GM18858 (cell line): ENCODE measurements around the gene PCSK1.

ENCODE experiments used
- ATAC-seq: cut with Tn5 transposase; IDR thresholded peaks from one replicate; pipeline ENCODE4 v1.9.1; 2021; ENCODE audit not compliant: unreplicated experiment

Gene PCSK1

DNA sequence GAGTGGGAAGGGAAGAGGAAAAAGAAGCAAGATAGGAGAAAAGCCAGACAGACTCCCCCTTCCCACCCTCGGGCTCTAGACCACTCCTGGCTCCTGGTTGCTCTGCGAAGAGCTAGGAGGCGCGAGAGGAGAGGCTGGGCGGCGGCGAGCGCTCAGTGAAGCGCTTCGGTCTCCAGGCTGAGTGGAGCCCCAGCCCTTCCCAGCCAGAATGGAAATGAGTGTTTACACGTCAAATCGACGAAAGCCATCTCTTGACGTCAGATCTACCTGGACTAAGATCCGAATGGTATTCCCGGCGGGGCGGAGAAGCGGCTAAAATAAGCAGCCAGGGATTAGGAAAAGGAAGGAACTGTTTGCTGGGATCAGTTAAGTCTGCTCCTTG lies at the start of gene PCSK1:
TSS of gene PCSK1 (minus strand) at position 183 of the 382 bp plus-strand sequence. CDS start 206 bp downstream, outside the sequence.
- ATAC-seq: peak; percentile 25

DNA sequence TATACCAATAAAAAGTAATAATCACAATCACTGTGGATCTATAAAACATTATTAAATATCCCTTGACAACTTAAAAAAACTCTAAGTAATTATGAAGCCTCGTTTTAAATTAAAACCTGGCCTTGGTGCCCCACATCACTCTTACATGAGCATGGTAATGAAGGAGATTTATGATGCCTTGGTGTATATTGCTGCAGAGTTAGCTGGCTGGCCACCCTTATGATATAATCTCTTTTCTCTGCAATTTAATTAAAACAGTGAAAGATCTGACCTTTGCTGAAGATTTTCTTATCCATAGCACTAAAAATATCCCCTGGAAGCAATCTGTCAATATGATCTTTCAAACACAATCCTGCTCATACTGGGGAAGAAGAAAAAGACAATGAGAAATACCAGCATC lies 48.8 kb upstream of the PCSK1 start:
- ATAC-seq: no peak

DNA sequence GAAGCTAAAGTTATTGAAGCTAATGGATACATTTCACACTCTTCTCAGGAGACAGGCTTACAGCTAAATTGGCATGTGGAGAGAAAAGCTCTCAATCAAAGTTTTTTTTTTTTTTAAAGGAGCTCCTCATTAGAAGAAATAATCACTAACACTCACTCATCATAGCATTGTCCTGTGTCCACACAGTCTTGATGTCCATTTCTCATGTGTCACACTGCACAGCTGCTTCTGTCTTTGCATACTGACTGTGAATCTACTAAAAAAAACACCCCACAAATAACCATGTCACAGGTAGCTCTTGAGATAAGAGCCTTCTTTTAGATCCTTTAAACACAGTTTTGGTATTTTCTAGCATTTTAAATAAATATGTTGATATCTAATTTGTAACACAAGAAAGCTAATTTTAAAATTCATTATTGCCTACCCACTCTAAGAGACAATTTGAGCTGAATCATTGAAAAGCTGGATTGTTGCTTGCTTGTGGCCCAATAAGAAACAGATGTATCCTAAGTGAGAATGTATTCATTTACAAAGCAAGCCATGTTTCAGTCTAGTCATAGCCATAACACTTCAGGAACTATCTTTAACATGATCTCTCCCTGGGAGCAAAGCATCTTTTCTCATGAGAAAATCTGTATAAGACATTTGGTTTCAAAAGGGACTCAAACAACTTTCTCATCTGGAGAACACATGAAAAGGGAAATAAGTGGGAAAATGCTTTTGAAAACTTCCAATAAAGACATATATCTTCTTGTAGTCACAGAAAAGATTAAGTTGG lies 48.1 kb upstream of the PCSK1 start:
- no peak for ATAC-seq

DNA sequence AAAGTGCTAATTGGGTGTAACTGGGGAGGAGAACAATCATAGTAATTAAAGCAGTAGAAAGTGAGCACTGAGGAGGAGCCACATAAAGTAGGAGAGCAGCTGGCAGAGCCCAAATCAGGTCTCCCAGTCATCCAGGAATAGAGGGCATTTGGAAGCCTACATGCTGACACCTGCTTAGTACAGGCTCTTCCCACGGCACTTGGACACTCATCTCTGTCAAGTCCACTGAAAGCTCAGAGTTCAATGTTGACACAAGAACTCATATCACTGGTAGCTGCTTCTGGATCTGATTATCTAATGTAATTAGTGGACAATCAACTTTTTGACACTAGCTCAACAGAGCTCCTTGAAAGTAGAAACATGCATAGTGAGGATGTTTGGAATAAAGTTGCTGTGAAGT lies 45.9 kb upstream of the PCSK1 start:
- no peak for ATAC-seq

DNA sequence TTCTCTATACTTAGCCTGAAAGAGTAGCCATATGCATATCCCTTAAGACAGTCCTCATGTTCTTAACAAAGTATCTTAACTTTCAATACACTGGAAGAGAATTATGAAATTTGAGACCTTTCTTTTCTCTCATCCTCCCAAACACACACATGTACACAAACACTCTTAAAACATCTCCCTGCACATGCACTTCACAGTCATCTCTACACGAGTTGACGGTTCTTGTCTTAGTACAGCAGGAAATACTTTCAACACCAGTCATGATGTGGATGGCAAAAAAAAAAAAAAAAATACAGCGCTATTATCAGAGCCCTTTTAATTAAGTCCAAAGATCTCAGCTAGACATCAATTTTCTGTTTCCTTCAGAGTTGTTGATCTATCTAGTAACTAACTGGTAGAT lies 43.6 kb upstream of the PCSK1 start:
- no peak for ATAC-seq

DNA sequence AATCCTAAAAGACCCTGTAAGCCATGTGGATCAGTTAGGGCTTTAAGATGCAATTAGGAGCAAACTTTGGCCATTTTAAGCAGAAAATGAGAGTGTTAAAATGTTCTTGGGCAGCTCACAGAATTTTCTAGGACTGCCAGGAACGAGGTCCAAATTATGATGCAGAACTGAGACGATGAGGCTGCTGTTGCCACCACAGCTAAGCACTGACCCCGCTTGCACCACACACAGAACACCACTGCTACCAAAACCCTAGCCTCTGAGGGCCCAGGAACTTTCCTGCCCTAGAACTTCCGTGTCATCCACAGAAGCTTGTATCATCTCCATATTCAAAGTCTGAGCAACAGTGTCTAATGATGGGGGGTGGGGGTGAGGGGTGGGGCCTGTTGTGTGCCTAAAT lies 41.0 kb upstream of the PCSK1 start:
- ATAC-seq: no peak

DNA sequence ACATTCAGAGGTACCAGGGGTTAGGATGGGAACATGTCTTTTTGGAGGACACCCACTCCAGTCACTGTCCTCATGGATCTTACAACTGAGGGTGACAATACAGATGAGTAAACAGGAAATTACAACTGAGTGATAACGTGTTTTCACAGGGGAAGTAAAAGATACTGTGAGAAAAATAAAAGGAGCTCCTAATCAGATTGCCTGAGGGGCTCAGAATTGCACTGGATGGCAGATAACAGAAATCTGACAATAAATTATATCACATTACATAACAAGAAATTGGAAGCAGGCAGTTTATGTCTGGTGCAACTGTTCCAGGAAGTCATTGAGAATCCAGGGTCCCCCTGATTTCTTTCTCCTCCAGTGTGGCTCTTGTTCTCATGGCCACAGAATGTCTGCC lies 40.1 kb upstream of the PCSK1 start:
- no peak for ATAC-seq

DNA sequence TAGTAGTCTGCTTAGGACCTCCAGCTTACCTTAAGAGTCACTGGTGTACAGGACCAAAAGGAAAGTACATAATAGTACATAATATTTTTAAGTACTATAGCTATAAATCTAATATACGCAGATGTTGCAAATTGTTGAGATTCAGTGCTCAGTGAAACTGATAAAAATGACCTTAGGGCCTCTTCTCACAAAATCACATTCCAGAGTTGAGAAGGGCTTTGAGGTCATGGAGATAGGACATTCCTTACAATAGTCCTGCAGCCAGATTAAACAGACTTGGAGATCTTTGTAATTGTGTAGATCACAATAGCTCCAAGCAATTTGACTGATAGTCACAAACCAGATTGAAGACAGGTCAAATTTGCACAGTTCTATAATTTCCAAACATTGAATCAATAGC lies 37.7 kb upstream of the PCSK1 start:
- ATAC-seq: no peak

DNA sequence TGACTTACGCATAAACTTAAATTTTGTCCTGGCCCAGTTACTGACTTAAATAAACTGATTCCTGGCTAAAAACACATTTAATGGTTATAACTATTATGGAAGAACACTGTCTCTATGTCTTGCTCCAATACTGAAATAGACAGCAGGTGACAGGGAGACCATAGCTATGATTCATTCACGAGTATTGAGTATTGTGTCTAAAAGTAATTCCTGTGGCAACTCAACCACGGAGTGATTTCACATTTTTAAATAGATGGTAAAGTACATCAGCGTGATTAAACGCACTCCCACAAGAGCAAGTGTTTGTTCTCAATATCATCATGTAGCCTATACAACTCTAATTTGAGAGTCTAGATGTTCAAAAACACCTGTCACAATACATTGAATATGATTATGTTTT lies 35.9 kb upstream of the PCSK1 start:
- no peak for ATAC-seq

DNA sequence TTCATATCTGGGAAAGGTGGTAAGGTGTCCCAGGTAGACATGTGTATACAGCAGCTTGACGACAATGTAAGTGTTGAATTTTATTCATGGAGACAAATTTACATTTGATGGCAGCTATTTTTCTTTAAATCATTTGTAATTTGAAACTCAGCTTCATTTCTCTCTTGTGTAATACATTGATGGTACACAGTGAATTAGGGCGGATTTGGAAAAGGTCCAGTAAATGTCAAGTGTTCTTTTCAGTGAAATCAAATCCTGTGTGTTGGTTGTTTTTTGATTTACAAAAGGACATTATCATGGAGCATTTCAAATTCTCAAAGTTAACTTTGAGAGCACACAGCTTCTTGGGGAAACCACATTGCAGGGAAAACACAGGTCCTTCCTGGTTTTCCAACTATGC lies 30.0 kb upstream of the PCSK1 start:
- no peak for ATAC-seq

DNA sequence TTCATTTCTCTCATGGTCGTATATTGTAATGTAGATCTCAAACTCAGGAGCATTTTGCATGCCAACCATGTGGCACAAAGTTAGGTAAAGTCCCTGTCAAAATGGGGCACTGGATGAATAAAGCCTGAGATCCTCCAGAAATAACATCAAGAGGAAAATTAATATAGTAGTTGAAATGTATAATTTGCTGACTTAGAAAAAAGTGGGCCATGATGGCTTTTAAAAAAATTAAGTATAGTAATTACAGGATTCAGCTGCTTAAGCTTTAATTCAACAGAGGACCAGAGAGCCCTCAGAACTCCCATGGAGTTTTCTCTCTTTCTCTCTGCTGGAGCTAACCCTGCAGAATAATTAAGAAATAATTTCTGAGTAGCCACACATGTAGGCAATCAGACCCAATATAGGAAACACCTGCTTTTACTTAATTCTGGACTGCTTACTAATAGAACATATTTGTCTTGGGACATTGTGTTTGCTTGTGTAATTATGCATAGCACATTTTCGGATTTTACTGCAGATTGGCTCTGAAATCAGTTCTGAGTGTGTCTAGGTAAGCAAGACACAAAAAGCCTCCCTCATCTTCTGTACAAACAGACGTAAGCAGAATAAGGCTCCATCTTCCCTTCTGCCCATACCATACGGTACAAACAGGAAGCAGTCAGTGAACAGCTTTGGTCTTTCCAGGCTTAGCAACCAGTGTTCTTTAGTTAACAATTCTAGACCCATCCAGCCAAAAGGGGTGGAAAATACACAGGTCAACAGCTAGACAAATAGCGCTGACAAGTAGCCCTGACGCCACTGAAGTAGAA lies 26.5 kb upstream of the PCSK1 start:
- ATAC-seq: no peak

DNA sequence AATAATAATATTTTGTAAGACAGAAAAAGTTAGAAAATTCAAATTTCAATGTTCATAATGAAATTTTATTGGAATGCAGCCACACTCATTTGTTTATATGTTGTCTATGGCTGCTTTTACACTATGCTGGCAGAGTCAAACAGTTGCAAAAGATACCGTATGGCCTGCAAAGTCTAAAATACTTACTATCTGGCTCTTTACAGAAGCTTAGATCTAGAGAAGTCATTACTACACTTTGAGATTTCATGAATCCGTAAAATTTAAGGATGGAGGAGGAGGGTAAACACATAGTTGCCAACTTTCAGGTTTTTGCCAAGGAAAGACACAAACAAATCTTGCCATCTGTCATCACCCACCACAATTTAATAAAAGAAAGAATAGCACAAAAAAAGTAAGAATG lies 25.1 kb upstream of the PCSK1 start:
- ATAC-seq: no peak

DNA sequence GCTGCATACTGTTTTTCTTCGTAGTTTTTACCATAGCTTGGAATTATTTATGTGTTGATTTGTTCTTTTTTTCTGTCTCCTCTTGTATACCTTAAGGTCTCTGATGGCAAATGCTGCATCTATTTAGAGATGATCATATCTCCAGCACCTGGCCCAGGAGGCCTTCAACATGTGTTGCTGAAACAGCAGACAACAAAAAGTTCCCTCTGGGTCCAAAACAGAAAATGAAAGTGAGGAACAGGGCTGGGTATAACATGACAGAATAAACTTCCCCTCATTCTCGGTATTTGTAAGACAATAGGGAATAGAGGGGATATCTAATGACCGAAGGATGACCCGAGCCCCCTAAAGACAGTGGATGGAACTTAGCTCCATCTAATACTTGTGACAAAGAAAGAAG lies 22.7 kb upstream of the PCSK1 start:
- ATAC-seq: no peak

DNA sequence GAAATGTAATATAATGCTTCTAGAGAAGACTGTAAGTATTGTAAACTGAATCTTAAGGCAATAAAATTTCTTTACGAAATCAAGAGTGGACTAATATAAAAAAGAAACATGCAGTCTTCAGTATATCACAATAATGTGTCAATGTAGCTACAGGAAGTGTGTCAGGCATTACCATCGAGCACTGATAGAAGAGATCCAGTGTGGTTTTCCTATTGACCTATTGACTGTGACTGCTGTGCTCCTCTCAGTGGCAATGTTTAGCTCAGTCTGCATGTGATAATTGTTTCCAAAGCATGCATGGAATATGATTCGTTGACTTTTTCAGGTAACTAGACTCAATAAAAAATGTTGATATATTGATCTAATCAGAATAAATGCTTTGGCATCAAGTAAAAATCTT lies 20.3 kb upstream of the PCSK1 start:
- ATAC-seq: no peak

DNA sequence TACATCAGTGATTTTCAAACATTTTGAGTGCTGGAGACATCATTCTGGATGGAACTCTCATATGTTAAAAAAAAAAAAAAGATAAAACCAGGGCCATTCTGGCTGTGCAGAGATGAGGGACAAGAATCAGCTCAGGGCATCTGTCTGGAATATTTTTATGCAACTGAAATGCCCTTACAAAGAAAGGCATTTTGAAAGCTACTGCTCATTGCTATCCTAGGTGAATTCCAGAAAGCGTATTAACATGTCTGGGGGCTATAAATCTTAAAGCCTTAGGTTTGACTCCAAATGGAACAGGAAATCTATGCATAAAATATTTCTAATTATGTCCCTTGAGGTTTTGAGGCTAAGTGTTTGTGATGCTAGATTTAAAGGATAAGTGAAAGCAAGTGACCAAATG lies 14.9 kb upstream of the PCSK1 start:
- ATAC-seq: no peak

DNA sequence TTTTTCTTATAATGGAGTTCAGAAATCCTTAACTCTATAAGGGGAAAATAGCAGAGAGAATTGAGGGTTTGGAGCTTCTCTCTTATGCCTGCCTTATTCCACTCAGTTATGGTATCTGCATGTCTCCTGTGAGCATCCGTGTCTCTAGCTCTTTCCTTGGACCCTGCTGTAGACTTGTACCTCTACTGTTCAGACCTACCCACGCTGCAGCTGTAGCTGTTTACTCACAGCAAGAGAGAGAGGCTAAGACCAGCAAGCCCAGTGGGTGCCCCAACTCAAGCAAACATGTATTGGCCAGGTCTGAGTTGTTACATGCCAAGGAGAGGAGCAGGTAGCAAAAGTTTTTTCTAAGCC lies 7.1 kb upstream of the PCSK1 start:
- ATAC-seq: peak; percentile 19

DNA sequence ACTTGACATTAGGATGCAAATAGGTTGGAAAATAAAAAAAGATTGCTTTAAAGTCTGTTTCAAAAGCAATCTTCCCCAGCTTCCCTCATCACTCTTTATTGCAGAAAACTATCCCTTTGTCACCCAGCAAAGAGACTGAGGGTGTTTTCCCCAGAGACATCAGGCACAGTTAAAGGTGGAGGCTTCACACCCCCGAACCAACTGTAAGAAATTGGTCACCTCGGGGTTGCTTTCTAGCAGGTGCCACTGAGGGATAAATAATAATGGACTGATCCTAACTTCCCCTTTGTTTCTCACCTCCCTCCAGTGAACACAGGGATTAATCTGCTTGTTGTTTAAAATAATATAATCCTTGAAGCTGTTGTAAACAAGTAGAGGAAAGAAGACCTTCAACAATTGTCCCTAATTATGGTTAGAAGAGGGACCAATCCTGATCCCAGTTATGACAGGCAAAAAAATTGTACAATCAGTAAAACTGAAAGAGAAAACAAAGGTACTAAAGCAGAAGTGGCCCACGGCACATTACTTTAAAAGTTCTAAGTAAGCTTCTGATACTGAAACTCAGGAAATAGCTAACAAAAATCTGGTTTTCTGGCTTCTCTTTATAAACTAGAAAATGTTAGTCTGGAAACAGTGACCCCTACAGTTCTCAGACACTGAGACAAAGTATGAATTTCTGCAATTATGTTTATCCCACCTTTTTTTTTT lies 6.6 kb upstream of the PCSK1 start:
- peak; percentile 94 for ATAC-seq

DNA sequence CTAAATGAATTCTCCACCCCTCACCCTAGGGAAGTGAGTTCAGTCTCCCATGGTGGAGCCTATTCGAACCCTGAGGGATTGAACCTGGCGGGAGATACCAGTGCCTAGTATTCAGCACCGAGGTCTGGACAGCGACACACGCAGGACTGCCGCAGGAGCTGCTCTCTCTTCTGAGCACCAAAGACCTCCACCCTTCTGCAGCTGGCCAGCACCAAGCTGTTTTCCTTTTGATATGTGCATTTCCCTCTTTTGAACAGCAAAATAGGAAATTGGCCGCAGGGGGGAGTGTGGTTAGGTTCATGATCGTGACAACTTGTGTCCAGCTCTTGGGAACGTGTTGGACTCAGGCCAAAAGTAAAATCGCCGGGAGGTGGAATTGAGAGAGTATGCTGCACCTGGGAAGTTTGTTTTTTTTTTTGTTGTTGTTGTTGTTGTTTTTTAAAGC lies 1.2 kb upstream of the PCSK1 start:
- no peak for ATAC-seq

DNA sequence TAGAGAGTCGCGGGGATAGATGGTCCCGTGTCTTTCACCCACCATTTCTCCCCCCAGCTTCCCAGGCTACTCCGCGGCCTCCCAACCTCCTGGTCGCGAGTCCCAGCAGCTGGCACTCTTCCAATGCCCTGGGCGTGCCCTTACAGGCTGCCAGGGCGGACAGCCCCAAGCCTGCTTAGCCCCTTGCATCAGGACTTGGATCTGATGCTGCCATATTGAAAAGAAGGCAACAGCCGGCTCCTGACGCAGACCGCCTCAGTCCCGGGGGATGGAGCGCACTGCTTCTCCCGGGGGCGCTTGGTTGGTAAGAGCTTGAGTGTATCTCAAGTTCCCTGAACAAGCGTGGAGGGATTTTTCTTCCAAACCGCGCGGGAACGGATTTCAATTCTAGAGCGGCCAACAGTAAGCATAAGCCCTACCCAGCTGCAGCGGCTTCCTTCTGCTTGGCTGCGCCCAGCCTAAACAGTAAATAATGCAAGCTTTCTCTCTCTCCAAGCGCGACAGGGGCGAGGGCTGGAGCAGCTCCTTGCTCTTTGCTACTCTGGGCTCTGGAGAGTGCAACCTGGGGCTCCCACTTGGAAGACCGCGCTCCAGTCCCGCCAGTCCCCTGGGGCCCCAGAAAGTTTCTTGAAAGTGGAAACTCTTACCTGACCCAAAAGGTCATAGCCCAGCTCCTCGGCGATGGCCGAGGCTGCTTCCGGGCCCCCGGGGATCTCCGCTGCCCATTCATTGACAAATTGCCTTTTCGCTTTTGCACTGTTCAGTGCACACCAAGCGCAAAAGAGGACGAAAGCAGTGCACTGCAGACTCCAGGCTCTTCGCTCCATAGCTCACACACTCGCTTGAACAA lies 607 bp downstream of the PCSK1 start:
- ATAC-seq: peak; percentile 55

DNA sequence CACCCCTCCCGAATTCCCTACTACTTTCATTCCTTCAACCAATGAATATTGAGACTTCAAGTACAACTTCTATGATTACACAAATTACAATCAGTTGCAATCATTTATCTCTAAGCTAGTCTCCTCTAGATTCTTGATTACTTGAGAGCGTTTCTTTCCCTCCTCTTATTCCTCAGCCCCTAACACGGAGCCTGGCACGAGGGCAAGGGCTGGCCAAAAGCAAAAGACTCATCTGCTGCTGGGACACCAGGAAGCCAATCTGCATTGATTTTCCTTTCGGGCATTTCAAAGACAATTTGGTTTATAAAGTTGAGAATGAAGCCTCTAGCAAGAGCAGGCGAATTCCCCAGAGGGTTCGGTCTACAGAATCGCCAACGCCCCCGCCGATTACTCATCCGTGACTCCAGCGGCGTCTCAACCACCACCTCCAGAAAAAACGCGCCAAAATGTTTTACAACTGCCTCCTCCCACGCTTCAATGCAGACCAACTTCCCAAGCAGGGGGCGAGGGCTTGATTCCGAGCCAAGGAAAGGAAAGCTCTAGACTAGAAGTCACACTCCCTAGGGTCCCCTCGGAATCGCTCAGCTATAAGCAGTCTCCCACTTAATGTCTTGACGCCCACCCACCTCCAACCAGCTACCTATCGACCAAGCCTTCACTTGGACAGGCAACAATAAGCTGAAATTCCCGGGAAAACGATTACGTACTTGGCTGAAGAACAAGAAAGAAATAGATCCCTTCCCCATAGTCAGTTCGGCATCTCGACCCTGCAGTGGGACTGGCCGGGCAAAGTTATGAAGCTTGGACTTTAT lies 1.5 kb downstream of the PCSK1 start:
- ATAC-seq: no peak
